Measurements from ENCODE around the gene TIE1. TPM values are rescaled to one million over a fixed set of nuclear protein-coding genes. Genes with fewer than 3 reads are reported as not detected.

Gene TIE1
- total RNA-seq, 1 experiment from 2014 or later = not detected

- H3K4me3 ChIP-seq (ENCODE audit: low read depth, low read length, poor library complexity, severe bottlenecking) = no peak overlapping the region
- peaks cover 1% of the 10 kb centered on the region for H3K36me3 ChIP-seq (ENCODE audit: insufficient read depth, low read length, poor library complexity, severe bottlenecking)
- H3K27me3 ChIP-seq (replicated peaks; ENCODE audit: insufficient read depth, low read depth, low read length, poor library complexity) = no peaks in the 10 kb centered on the region
- TF ChIP-seq EZH2 (IDR thresholded peaks at IDR 0.05; ENCODE audit: borderline replicate concordance, low read depth, low read length, poor library complexity, severe bottlenecking) (no peak), CTCF (conservative IDR thresholded peaks at IDR 0.05; ENCODE audit: low read depth, low read length) (no peak)
- BruUV-seq (replicated peaks) = no TSS peak
- H3K9me3 ChIP-seq (ENCODE audit: low read depth, low read length, poor library complexity, severe bottlenecking) = no peaks in the 10 kb centered on the region
- ChIA-PET CTCF (no interaction called here), POLR2A (ENCODE audit: low non-redundant PET) (no interaction called here)
- intact Hi-C loops (cut with micrococcal nuclease; ENCODE audit: unreplicated experiment) = loop anchor here (10.0 kb wide), 1 partner anchor 110 kb away; no protein-coding TSS in a partner anchor
- DNase-seq (ENCODE audit: low spot score) = no peak
- H3K4me1 ChIP-seq (ENCODE audit: insufficient read depth, low read length, poor library complexity, severe bottlenecking) = peaks cover 7% of the 10 kb centered on the region
- H3K27ac ChIP-seq (ENCODE audit: low read depth, low read length, poor library complexity, severe bottlenecking) = no peak overlapping the region
Observed at GRCh38 chr1:43354471-43354870, 53.7 kb downstream of the TIE1 start.

- Histone ChIP-seq H3K4me1 (ENCODE audit: insufficient read depth, low read length, poor library complexity, severe bottlenecking) (peaks cover 4% of the 10 kb centered on the region), H3K27ac (ENCODE audit: low read depth, low read length, poor library complexity, severe bottlenecking) (no peak overlapping the region), H3K36me3 (ENCODE audit: insufficient read depth, low read length, poor library complexity, severe bottlenecking) (peaks cover 6% of the 10 kb centered on the region), H3K9me3 (ENCODE audit: low read depth, low read length, poor library complexity, severe bottlenecking) (no peaks in the 10 kb centered on the region), H3K27me3 (replicated peaks; ENCODE audit: insufficient read depth, low read depth, low read length, poor library complexity) (no peaks in the 10 kb centered on the region), H3K4me3 (ENCODE audit: low read depth, low read length, poor library complexity, severe bottlenecking) (no peak overlapping the region)
- ChIA-PET POLR2A (ENCODE audit: low non-redundant PET) (interaction anchor here (0.6 to 0.7 kb wide), 2 partner anchors 149 to 458 kb away, joined by 3 to 15 read pairs; no protein-coding TSS in a partner anchor), CTCF (no interaction called here)
- no peak for DNase-seq (ENCODE audit: low spot score)
- TF ChIP-seq CTCF (conservative IDR thresholded peaks at IDR 0.05; ENCODE audit: low read depth, low read length) (no peak), EZH2 (IDR thresholded peaks at IDR 0.05; ENCODE audit: borderline replicate concordance, low read depth, low read length, poor library complexity, severe bottlenecking) (no peak)
- BruUV-seq (replicated peaks) = no TSS peak
- intact Hi-C loops (cut with micrococcal nuclease; ENCODE audit: unreplicated experiment) = loop anchor here (10.0 kb wide), 1 partner anchor 110 kb away; no protein-coding TSS in a partner anchor
Observed at GRCh38 chr1:43354936-43355335, 54.2 kb downstream of the TIE1 start.

- TF ChIP-seq EZH2 (IDR thresholded peaks at IDR 0.05; ENCODE audit: borderline replicate concordance, low read depth, low read length, poor library complexity, severe bottlenecking) = no peak
- no peak for TF ChIP-seq CTCF (conservative IDR thresholded peaks at IDR 0.05; ENCODE audit: low read depth, low read length)
- H3K27ac ChIP-seq (ENCODE audit: low read depth, low read length, poor library complexity, severe bottlenecking) = no peak overlapping the region
- H3K27me3 ChIP-seq (replicated peaks; ENCODE audit: insufficient read depth, low read depth, low read length, poor library complexity) = no peaks in the 10 kb centered on the region
- peaks cover 29% of the 10 kb centered on the region for H3K36me3 ChIP-seq (ENCODE audit: insufficient read depth, low read length, poor library complexity, severe bottlenecking)
- H3K4me3 ChIP-seq (ENCODE audit: low read depth, low read length, poor library complexity, severe bottlenecking) = no peak overlapping the region
- BruUV-seq (replicated peaks) = no TSS peak
- peaks cover 20% of the 10 kb centered on the region for H3K4me1 ChIP-seq (ENCODE audit: insufficient read depth, low read length, poor library complexity, severe bottlenecking)
- no peak for DNase-seq (ENCODE audit: low spot score)
- CTCF ChIA-PET = no interaction called here
- no peaks in the 10 kb centered on the region for H3K9me3 ChIP-seq (ENCODE audit: low read depth, low read length, poor library complexity, severe bottlenecking)
- POLR2A ChIA-PET (ENCODE audit: low non-redundant PET) = interaction anchor here (0.7 kb wide), 1 partner anchor 138 kb away, joined by 5 read pairs; no protein-coding TSS in a partner anchor
- intact Hi-C loops (cut with micrococcal nuclease; ENCODE audit: unreplicated experiment) = loop anchor here (10.0 kb wide), 1 partner anchor 112 kb away; no protein-coding TSS in a partner anchor
Observed at GRCh38 chr1:43357251-43357650, 56.5 kb downstream of the TIE1 start.
